Kidney tubule cell (primary cell): ENCODE measurements around the gene SMURF2.

ENCODE experiments used
- DNase-seq: peaks from one replicate; pipeline ENCODE4 v3.0.0-alpha.2; 2018; ENCODE audit warnings: low spot score

The SMURF2 gene

GRCh38 chr17:64536913-64537312 is 125.2 kb downstream of the SMURF2 start:
- no peak for DNase-seq

GRCh38 chr17:64535357-64535756 is 126.8 kb downstream of the SMURF2 start:
- no peak for DNase-seq

- DNase-seq, result peak; percentile 40
Observed at GRCh38 chr17:64534187-64534586, 127.9 kb downstream of the SMURF2 start.

- no peak for DNase-seq
Observed at GRCh38 chr17:64533784-64534183, 128.3 kb downstream of the SMURF2 start.

GRCh38 chr17:64532409-64532808 is 129.7 kb downstream of the SMURF2 start:
- no peak for DNase-seq

- no peak for DNase-seq
Observed at GRCh38 chr17:64531955-64532371, 130.1 kb downstream of the SMURF2 start.

- DNase-seq, result no peak
Observed at GRCh38 chr17:64529221-64529620, 132.9 kb downstream of the SMURF2 start.

- no peak for DNase-seq
Observed at GRCh38 chr17:64527914-64528313, 134.2 kb downstream of the SMURF2 start.

GRCh38 chr17:64520359-64520758 is 141.7 kb downstream of the SMURF2 start:
- no peak for DNase-seq

GRCh38 chr17:64519601-64520000 is 142.5 kb downstream of the SMURF2 start:
- DNase-seq, result no peak

GRCh38 chr17:64515829-64516228 is 146.3 kb downstream of the SMURF2 start:
- DNase-seq, result no peak

GRCh38 chr17:64515419-64515818 is 146.7 kb downstream of the SMURF2 start:
- no peak for DNase-seq

- DNase-seq, result no peak
Observed at GRCh38 chr17:64509179-64509578, 152.9 kb downstream of the SMURF2 start.

GRCh38 chr17:64508683-64509082 is 153.4 kb downstream of the SMURF2 start:
- no peak for DNase-seq

GRCh38 chr17:64507413-64507782 is 154.7 kb downstream of the SMURF2 start:
- DNase-seq, result peak; percentile 72

- no peak for DNase-seq
Observed at GRCh38 chr17:64506576-64507412, 155.3 kb downstream of the SMURF2 start, which contains the start of gene CEP95. Gene CEP95, plus strand, starts transcription at chr17:64506977. Its CDS starts 121 bp downstream, at chr17:64507098.

GRCh38 chr17:64506201-64506575 is 155.9 kb downstream of the SMURF2 start, which contains the start of gene DDX5:
Gene DDX5, minus strand, starts transcription at chr17:64506289. Its CDS starts 170 bp downstream, at chr17:64506119.
- DNase-seq, result peak; percentile 99

- peak; percentile 86 for DNase-seq
Observed at GRCh38 chr17:64505340-64506200, 156.5 kb downstream of the SMURF2 start.

- DNase-seq, result no peak
Observed at GRCh38 chr17:64504769-64505339, 157.3 kb downstream of the SMURF2 start.

- DNase-seq, result no peak
Observed at GRCh38 chr17:64503821-64504768, 158.0 kb downstream of the SMURF2 start.

- no peak for DNase-seq
Observed at GRCh38 chr17:64503341-64503740, 158.8 kb downstream of the SMURF2 start.
